Activated B cell treated with CpG ODN at 0.5 μM for 24 hours (primary cell): ENCODE data around the gene NPAS3. TPM values are rescaled to one million over a fixed set of nuclear protein-coding genes. Genes with fewer than 3 reads are reported as not detected.

Experiments used
- ATAC-seq: fragments of 200-7000 bp; cut with Tn5 transposase; one replicate; pipeline ENCODE4 v1.10.0; 2021; ENCODE audit warnings: low read depth, mild to moderate bottlenecking, moderate library complexity
- CTCF ChIA-PET: fragments of 350-600 bp; sonication (Branson Sonifier 250); formaldehyde crosslinking; loops from one replicate; lab custom pipeline; 2021; ENCODE audit warnings: antibody characterized with exemption; lab: Charles Lee
- POLR2A ChIA-PET: fragments of 350-600 bp; sonication (Branson Sonifier 250); formaldehyde crosslinking; loops from one replicate; lab custom pipeline; 2021; ENCODE audit warnings: antibody characterized with exemption; lab: Charles Lee
- DNase-seq: peaks from one replicate; pipeline ENCODE4 v3.0.0; 2022
- H3K27ac Mint-ChIP-seq: one replicate; pipeline ENCODE4 v1.8.0; 2020; ENCODE audit warnings: mixed read lengths
- H3K27me3 Mint-ChIP-seq: one replicate; pipeline ENCODE4 v1.8.0; 2021; ENCODE audit warnings: mixed read lengths
- H3K36me3 Mint-ChIP-seq: one replicate; pipeline ENCODE4 v1.8.0; 2021; ENCODE audit warnings: low read depth, mixed read lengths
- H3K4me1 Mint-ChIP-seq: one replicate; pipeline ENCODE4 v1.8.0; 2021; ENCODE audit warnings: mixed read lengths
- H3K4me3 Mint-ChIP-seq: one replicate; pipeline ENCODE4 v1.8.0; 2020; ENCODE audit warnings: mild to moderate bottlenecking, mixed read lengths
- H3K9me3 Mint-ChIP-seq: one replicate; pipeline ENCODE4 v1.8.0; 2020; ENCODE audit warnings: mixed read lengths
- intact Hi-C: fragments of 100-400 bp; cut with micrococcal nuclease; formaldehyde crosslinking; loops from one replicate; pipeline ENCODE4 v1.15.1; 2024
- total RNA-seq: library from RNA; stranded (reverse); gene quantifications from 2 replicates; pipeline ENCODE4 v1.2.3, GENCODE V29; 2022
- TF ChIP-seq, protein P1 (sequence below): fragments of 200-600 bp; IDR thresholded peaks from one replicate; pipeline ENCODE4 v1.8.0; 2022; ENCODE audit warnings: antibody characterized with exemption, mild to moderate bottlenecking

Gene NPAS3
- total RNA-seq, 1 donor from 2014 or later = not detected

DNA sequence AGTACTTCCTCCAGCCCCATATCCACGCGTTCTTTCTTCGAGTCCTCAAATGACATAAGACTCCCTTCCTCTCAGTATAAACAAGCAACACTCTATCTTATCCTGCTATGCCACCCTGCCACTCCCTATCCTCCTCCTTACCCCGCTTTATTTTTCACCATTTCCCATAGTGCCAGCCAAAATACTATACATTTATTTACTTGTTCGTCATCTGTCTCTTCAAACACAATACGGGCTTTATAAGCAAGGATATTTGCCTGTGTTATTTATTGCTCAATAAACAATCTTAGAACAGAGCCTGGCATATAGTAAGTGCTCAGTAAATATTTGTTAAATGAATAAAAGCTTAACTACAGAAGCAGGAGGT, 567.3 kb downstream of the NPAS3 start:
- H3K4me3 Mint-ChIP-seq = no peak overlapping the region
- H3K4me1 Mint-ChIP-seq = no peaks in the 10 kb centered on the region
- TF ChIP-seq, protein P1, sequence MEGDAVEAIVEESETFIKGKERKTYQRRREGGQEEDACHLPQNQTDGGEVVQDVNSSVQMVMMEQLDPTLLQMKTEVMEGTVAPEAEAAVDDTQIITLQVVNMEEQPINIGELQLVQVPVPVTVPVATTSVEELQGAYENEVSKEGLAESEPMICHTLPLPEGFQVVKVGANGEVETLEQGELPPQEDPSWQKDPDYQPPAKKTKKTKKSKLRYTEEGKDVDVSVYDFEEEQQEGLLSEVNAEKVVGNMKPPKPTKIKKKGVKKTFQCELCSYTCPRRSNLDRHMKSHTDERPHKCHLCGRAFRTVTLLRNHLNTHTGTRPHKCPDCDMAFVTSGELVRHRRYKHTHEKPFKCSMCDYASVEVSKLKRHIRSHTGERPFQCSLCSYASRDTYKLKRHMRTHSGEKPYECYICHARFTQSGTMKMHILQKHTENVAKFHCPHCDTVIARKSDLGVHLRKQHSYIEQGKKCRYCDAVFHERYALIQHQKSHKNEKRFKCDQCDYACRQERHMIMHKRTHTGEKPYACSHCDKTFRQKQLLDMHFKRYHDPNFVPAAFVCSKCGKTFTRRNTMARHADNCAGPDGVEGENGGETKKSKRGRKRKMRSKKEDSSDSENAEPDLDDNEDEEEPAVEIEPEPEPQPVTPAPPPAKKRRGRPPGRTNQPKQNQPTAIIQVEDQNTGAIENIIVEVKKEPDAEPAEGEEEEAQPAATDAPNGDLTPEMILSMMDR = no peak
- H3K27ac Mint-ChIP-seq = no peak overlapping the region
- H3K9me3 Mint-ChIP-seq = no peaks in the 10 kb centered on the region
- ChIA-PET POLR2A (no interaction called here), CTCF (no interaction called here)
- intact Hi-C loops = no loop called here
- H3K36me3 Mint-ChIP-seq = no peaks in the 10 kb centered on the region
- H3K27me3 Mint-ChIP-seq = no peaks in the 10 kb centered on the region
- no peak for ATAC-seq
- DNase-seq = no peak

DNA sequence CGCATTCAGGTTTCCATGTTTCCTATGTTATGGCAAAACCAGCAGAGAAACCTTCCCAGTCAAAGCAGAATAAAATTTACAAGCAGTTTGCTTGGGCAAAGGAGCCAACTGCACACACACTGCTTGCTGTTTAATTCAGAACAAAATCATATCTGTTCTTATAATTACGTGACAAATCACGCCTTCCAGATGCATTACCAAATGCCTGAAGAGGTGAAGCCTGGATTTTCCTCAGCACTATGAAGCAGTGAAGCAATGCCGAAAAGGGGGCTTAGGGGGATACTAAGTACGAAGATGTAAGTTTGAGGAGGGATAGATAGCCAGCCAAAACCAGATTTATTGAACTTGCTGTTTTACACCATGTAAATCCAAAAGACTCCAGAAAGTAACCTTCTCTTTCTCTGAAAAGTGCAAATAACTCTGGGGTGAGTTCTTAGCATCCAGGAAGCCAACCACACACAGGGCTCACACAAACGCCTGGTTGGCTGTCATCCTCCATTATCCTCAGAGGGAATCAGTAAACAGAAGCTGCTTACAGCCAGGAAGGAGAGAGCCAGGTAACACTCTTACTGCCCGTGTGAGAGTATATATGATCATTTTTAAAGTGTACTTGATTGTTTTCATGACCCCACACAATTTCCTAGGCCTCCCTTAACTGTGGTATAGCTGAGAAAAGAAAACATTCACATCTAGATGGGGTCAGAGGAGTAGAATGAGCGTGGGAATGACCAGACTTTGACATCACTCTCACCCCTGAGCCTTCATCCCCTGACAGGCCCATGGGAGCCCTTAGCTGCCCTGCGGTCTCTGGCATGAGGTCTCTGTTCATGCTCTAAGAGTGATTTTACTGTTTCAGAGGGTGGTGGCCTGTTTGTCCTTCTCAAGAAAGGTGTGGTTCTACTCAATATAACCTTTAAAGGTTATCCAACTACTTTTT, 569.7 kb downstream of the NPAS3 start:
- intact Hi-C loops = no loop called here
- Mint-ChIP-seq H3K27ac (no peak overlapping the region), H3K36me3 (no peaks in the 10 kb centered on the region), H3K4me1 (no peaks in the 10 kb centered on the region), H3K27me3 (no peaks in the 10 kb centered on the region), H3K9me3 (no peaks in the 10 kb centered on the region), H3K4me3 (no peak overlapping the region)
- TF ChIP-seq, protein P1 = no peak
- ATAC-seq (no peak), DNase-seq (no peak)
- ChIA-PET CTCF (no interaction called here), POLR2A (no interaction called here)

DNA sequence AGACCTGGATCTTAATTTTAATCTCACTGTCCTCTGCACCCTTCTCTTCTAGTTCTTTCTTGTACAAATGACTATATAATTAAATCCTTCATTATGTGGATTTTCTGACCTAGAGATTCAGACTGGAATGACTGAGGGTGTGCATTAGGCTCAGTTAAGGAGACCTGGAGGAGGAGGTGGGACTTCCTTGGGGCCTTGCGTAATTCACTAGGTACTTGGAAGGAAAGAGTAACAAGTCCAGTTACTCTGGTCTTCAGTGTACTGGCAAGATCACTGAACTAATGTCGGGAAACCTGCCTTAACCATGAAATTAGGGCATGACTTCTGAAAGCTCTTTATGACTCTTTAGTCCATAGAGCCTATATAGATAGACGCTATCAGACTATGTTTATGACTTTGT, 570.8 kb downstream of the NPAS3 start:
- TF ChIP-seq, protein P1 = no peak
- CTCF ChIA-PET = no interaction called here

DNA sequence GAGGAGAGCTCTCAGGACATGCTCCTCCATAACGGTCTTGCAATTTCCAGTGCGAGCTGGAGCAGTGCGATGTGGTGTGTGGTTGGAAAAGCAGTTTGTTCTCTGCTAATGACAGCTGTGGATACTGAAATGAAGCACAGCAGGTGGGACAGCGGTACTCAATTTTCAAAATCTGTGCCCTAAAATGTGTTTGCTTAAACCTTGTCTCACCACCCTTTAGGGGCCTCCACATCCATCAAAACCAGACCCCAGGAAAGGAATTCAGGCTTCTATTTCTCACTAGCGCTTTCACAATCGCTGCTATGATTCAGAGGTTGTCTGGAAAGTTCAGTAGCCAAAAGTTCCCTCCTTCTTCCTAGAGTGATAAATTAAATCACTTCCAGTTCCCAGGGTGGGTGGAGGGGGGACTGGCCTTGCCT, 571.4 kb downstream of the NPAS3 start:
- H3K4me3 Mint-ChIP-seq = no peak overlapping the region
- H3K36me3 Mint-ChIP-seq = no peaks in the 10 kb centered on the region
- ChIA-PET CTCF (no interaction called here), POLR2A (no interaction called here)
- no peaks in the 10 kb centered on the region for H3K27me3 Mint-ChIP-seq
- TF ChIP-seq, protein P1 = no peak
- DNase-seq (no peak), ATAC-seq (no peak)
- H3K9me3 Mint-ChIP-seq = no peaks in the 10 kb centered on the region
- no peaks in the 10 kb centered on the region for H3K4me1 Mint-ChIP-seq
- no peak overlapping the region for H3K27ac Mint-ChIP-seq
- intact Hi-C loops = no loop called here

More for the DNA sequence above, 570.8 kb downstream of the NPAS3 start:
- no peak for ATAC-seq
- H3K27me3 Mint-ChIP-seq = no peaks in the 10 kb centered on the region
- POLR2A ChIA-PET = no interaction called here
- no peaks in the 10 kb centered on the region for H3K36me3 Mint-ChIP-seq
- no peak overlapping the region for H3K27ac Mint-ChIP-seq
- no peak overlapping the region for H3K4me3 Mint-ChIP-seq
- intact Hi-C loops = no loop called here
- no peaks in the 10 kb centered on the region for H3K9me3 Mint-ChIP-seq
- no peak for DNase-seq
- no peaks in the 10 kb centered on the region for H3K4me1 Mint-ChIP-seq

DNA sequence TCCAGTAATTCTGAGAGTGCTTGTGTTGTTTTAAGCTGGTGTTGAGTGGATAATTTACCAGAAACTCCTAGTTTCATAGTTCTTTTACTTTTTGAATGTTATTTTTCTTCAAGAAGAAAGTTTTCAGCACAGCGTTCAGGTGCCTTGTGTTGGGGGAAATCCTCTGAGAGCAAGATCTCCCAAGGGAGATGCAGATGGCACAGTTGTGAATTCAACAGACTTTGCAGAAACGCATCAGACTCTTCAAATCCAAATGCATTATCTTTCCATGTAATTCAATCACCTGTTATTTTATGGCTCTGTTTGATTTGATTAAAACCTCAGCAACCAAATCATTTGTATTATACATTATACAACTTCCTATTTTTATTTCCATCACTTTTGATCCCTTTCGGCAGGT, 572.3 kb downstream of the NPAS3 start:
- intact Hi-C loops = no loop called here
- TF ChIP-seq, protein P1 = no peak
- H3K27ac Mint-ChIP-seq = no peak overlapping the region
- no peaks in the 10 kb centered on the region for H3K4me1 Mint-ChIP-seq
- ChIA-PET POLR2A (no interaction called here), CTCF (no interaction called here)
- H3K27me3 Mint-ChIP-seq = no peaks in the 10 kb centered on the region
- H3K9me3 Mint-ChIP-seq = no peaks in the 10 kb centered on the region
- DNase-seq = no peak
- no peak for ATAC-seq
- H3K4me3 Mint-ChIP-seq = no peak overlapping the region
- no peaks in the 10 kb centered on the region for H3K36me3 Mint-ChIP-seq
